ENCODE measurements around the gene COMMD1.

The COMMD1 gene

DNA sequence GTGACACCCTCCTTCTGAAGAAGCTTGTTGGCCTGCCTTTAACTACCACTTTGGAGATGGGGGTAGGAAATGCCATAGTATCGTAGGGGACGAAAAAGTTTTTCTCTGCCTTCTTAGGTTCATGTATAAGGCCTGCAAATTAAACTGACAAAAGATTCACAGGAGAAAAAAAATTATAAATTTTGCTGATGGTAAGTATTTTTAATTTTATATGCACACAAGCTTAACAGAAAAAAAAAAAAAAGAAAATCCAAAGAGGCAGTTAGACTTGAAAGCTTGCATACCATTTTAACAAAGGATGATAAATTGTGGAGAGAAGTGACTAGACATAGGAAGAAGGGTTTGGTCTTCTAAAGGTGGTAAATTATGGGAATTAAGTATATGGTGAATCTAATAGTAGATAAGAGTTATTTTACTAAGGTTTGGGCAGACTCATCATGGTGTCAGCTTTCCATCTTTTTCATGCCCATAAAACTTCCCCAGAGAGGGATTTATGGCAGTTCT is 227.9 kb downstream of the COMMD1 start:
- DNase-seq (ENCODE audit: low read depth): no peak
- TF ChIP-seq CTCF (IDR thresholded peaks at IDR 0.05; ENCODE audit: low read depth, low read length, missing control alignments): no peak
- H3K4me3 ChIP-seq (ENCODE audit: low read depth, low read length): no peak overlapping the region

- TF ChIP-seq CTCF (IDR thresholded peaks at IDR 0.05; ENCODE audit: low read depth, low read length, missing control alignments): no peak
- no peak overlapping the region for H3K4me3 ChIP-seq (ENCODE audit: low read depth, low read length)
Measured at GRCh38 chr2:62136956-62137830, 231.7 kb downstream of the COMMD1 start.

DNA sequence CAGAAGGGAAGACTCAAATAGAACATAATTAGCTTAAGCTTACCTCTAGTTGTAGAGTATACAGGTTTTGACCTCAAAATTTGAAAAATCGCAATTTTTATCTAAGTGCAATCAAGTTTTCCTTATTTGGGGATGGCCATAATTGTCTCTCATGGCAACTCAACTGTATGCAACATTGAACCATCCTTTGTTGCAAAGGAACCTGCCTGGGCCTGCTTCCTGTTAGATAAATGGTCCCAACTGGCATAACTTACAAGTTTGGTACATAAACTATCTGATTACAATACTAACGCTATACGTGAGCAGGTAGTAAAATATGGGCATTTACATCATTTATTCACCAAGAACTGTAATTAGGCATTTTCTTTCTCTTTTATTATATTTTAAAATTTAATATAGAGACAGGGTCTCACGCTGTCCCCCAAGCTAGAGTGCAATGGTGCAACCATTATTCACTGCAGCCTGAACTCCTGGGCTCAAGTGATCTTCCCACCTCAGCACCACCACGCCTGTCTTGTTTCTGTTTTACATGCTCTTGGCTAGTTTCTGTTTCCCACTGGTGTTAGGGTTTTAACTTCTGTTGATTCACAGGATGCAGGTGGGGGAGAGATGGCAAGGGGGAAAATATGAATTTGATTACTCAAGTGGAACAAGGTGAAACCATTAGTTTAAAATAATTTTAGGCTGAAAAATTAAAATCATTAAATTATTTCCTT is 235.1 kb downstream of the COMMD1 start:
- no peak for TF ChIP-seq CTCF (IDR thresholded peaks at IDR 0.05; ENCODE audit: low read depth, low read length, missing control alignments)
- peak; percentile 61 for DNase-seq (ENCODE audit: low read depth)
- no peak overlapping the region for H3K4me3 ChIP-seq (ENCODE audit: low read depth, low read length)

More at GRCh38 chr2:62136956-62137830, 231.7 kb downstream of the COMMD1 start:
- DNase-seq (ENCODE audit: low read depth): no peak

- TF ChIP-seq CTCF (IDR thresholded peaks at IDR 0.05; ENCODE audit: low read depth, low read length, missing control alignments): no peak
- no peak overlapping the region for H3K4me3 ChIP-seq (ENCODE audit: low read depth, low read length)
Measured at GRCh38 chr2:62141142-62141740, 235.8 kb downstream of the COMMD1 start.

DNA sequence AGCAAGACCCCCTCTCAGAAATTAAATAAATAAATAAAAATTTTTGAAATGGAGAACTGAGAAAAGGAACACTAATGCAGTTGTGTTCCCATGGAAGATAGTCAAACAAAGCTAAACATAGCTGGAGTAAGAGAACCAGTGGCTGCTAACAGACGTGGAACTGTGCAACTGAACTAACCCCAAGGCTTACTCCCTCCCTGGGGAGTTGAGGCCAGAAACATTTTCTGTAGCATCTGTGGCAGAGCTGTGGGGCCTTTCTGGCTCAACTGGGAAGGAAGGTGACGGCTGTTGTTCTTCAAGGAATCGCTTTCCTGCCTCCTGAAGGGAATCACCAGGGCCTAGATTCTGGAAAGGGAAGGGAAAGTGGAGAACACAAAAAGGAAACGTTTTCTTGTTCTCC is 236.6 kb downstream of the COMMD1 start:
- no peak for TF ChIP-seq CTCF (IDR thresholded peaks at IDR 0.05; ENCODE audit: low read depth, low read length, missing control alignments)
- DNase-seq (ENCODE audit: low read depth): no peak
- H3K4me3 ChIP-seq (ENCODE audit: low read depth, low read length): no peak overlapping the region

More at GRCh38 chr2:62141142-62141740, 235.8 kb downstream of the COMMD1 start:
- DNase-seq (ENCODE audit: low read depth): no peak

DNA sequence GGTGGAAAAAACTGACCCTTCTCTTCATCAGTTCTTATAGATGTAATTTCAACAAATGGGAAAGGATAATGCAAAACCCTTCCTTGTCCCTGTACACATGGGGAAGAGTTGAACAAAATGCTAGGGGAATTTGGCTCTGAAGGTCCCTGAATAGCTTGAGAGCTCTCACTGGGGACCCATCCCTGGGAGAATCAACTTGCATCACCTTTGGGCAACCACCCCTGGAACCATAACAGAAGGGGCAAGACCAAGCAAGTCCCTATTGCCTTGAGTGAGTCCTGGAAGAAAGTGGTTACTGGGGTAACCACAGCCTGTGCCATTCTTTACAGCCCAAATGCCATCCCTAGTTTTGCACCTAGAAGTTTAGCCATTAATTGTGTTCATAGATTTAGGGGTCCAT is 238.2 kb downstream of the COMMD1 start:
- no peak overlapping the region for H3K4me3 ChIP-seq (ENCODE audit: low read depth, low read length)
- TF ChIP-seq CTCF (IDR thresholded peaks at IDR 0.05; ENCODE audit: low read depth, low read length, missing control alignments): no peak
- DNase-seq (ENCODE audit: low read depth): no peak

Measured in GM12864 (cell line).